Endodermal cell (in vitro differentiated cells): ENCODE measurements around the gene ZSCAN29. TPM values are rescaled to one million over a fixed set of nuclear protein-coding genes. Genes with fewer than 3 reads are reported as not detected.
A peak's percentile ranks its signal among the peaks of the same experiment; 100 is the strongest.

Source experiments
- DNase-seq: peaks from one replicate; pipeline ENCODE4 v3.0.0-alpha.2; 2017
- H3K27ac ChIP-seq: 2 replicates; pipeline ENCODE4 v1.5.1; 2013; ENCODE audit warnings: mild to moderate bottlenecking, low read depth, low read length, moderate library complexity
- H3K27me3 ChIP-seq: 2 replicates; pipeline ENCODE4 v1.6.1; 2013; ENCODE audit warnings: mild to moderate bottlenecking, low read length, moderate library complexity; ENCODE audit not compliant: insufficient read depth, control insufficient read depth, poor library complexity, severe bottlenecking
- H3K36me3 ChIP-seq: 2 replicates; pipeline ENCODE4 v1.7.0; 2013; ENCODE audit warnings: mild to moderate bottlenecking, low read length, moderate library complexity; ENCODE audit not compliant: control insufficient read depth, insufficient read depth
- H3K4me1 ChIP-seq: one replicate; pipeline ENCODE4 v1.7.0; 2013; ENCODE audit warnings: low read length; ENCODE audit not compliant: control insufficient read depth, insufficient read depth
- H3K4me3 ChIP-seq: 2 replicates; pipeline ENCODE4 v1.5.1; 2013; ENCODE audit warnings: mild to moderate bottlenecking, low read length, moderate library complexity
- H3K9ac ChIP-seq: 2 replicates; pipeline ENCODE4 v1.6.1; 2013; ENCODE audit warnings: mild to moderate bottlenecking, low read length, moderate library complexity; ENCODE audit not compliant: poor library complexity, severe bottlenecking; ENCODE audit errors: extremely low read depth
- H3K9me3 ChIP-seq: 2 replicates; pipeline ENCODE4 v1.6.1; 2013; ENCODE audit warnings: mild to moderate bottlenecking, low read length, moderate library complexity; ENCODE audit not compliant: control insufficient read depth
- H3K27ac Mint-ChIP-seq: 2 replicates; pipeline ENCODE4 v1.8.0; 2020; ENCODE audit warnings: mixed read lengths
- H3K27me3 Mint-ChIP-seq: 2 replicates; pipeline ENCODE4 v1.8.0; 2021; ENCODE audit warnings: mild to moderate bottlenecking, mixed read lengths; ENCODE audit not compliant: insufficient read depth
- H3K36me3 Mint-ChIP-seq: 2 replicates; pipeline ENCODE4 v1.8.0; 2020; ENCODE audit warnings: low read depth, mixed read lengths
- H3K4me1 Mint-ChIP-seq: 2 replicates; pipeline ENCODE4 v1.8.0; 2020; ENCODE audit warnings: mixed read lengths
- H3K4me3 Mint-ChIP-seq: 2 replicates; pipeline ENCODE4 v1.8.0; 2020; ENCODE audit warnings: mild to moderate bottlenecking, moderate library complexity, mixed read lengths
- H3K9me3 Mint-ChIP-seq: 2 replicates; pipeline ENCODE4 v1.8.0; 2020; ENCODE audit warnings: mild to moderate bottlenecking, mixed read lengths
- WGBS, 2 experiments: methylation state at CpG; one replicate each; pipeline versions ENCODE4 v1.1.5 to v1.1.7; 2013; ENCODE audit warnings: missing lambda C conversion rate in 2 of 2, mixed read lengths in 1 of 2; ENCODE audit not compliant: insufficient coverage in 1 of 2, insufficient read length in 1 of 2; 5-methylcytosine and 5-hydroxymethylcytosine counted together
- total RNA-seq, 2 donors: library from RNA; stranded (reverse); fragmentation: NEBNext Ultra II Directional in 1 of 2; extraction: Animal tissue kit (Norgen Biotek cat#: 25700) in 1 of 2; gene quantifications; 2 replicates in 1 of 2; 3 replicates in 1 of 2; pipeline ENCODE4 v1.2.1, GENCODE V29; 2021
- TF ChIP-seq, protein P1 (sequence below): fragments of 200-600 bp; sonication (generic); conservative IDR thresholded peaks from 2 replicates; pipeline ENCODE4 v1.5.0; 2021; ENCODE audit warnings: antibody characterized with exemption, mild to moderate bottlenecking

ZSCAN29 gene
- total RNA-seq, 2 donors from 2014 or later: 44.3 to 45.1 TPM

DNA sequence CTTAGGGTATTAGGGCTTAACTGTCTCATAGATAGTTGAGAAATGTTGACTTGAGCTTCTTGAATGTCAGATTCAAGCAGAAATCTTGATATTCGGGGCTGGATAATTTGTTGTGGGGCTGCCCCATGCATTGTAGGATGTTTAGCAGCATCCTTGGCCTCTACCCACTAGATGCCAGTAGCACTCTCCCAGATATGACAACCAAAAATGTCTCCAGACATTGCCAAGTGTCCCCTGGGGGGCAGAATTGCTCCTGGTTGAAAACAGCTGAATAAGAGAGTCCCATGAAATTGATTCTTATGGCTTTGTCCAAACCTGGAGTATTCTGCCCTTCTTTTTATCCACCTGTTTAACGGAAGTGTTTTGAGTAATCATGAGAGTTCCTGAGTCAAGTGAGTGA, 24.5 kb downstream of the ZSCAN29 start:
- Histone ChIP-seq H3K9ac (no peak overlapping the region), H3K27me3 (no peaks in the 10 kb centered on the region), H3K36me3 (peaks cover 18% of the 10 kb centered on the region), H3K4me3 (no peak overlapping the region), H3K9me3 (no peaks in the 10 kb centered on the region), H3K4me1 (no peaks in the 10 kb centered on the region), H3K27ac (no peak overlapping the region)
- no peak for DNase-seq
- 93 to 100% methylated on average over 1 to 2 of the region's 2 CpGs for WGBS, 2 experiments
- H3K27me3 Mint-ChIP-seq: no peaks in the 10 kb centered on the region
- H3K4me3 Mint-ChIP-seq: no peak overlapping the region
- no peaks in the 10 kb centered on the region for H3K9me3 Mint-ChIP-seq
- peaks cover 16% of the 10 kb centered on the region for H3K36me3 Mint-ChIP-seq
- TF ChIP-seq, protein P1, sequence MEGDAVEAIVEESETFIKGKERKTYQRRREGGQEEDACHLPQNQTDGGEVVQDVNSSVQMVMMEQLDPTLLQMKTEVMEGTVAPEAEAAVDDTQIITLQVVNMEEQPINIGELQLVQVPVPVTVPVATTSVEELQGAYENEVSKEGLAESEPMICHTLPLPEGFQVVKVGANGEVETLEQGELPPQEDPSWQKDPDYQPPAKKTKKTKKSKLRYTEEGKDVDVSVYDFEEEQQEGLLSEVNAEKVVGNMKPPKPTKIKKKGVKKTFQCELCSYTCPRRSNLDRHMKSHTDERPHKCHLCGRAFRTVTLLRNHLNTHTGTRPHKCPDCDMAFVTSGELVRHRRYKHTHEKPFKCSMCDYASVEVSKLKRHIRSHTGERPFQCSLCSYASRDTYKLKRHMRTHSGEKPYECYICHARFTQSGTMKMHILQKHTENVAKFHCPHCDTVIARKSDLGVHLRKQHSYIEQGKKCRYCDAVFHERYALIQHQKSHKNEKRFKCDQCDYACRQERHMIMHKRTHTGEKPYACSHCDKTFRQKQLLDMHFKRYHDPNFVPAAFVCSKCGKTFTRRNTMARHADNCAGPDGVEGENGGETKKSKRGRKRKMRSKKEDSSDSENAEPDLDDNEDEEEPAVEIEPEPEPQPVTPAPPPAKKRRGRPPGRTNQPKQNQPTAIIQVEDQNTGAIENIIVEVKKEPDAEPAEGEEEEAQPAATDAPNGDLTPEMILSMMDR: no peak
- no peaks in the 10 kb centered on the region for H3K4me1 Mint-ChIP-seq
- no peak overlapping the region for H3K27ac Mint-ChIP-seq

DNA sequence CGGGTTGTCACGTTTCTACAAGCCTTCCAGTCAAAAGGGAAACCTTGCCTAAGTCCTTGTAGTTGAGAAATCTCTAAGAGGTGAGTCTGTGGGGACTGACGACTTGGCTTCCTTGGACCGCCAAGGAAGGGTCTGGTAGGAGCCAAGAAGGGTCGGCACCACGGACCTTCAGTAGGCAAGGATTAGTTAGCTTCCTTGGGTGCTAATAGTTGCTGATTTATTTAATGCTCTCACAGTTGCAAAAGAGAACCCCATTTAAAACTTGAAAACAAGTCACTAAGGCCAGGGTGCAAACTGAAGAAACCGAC, 40.1 kb downstream of the ZSCAN29 start:
- H3K27me3 Mint-ChIP-seq: peaks cover under 1% of the 10 kb centered on the region
- peak overlapping the region; percentile 73 for H3K9ac ChIP-seq
- TF ChIP-seq, protein P1: no peak
- H3K27ac Mint-ChIP-seq: peak overlapping the region; percentile 98
- H3K36me3 ChIP-seq: peaks cover 17% of the 10 kb centered on the region
- peak overlapping the region; percentile 92 for H3K4me3 ChIP-seq
- H3K27ac ChIP-seq: peak overlapping the region; percentile 34
- WGBS, 2 experiments: 5 to 33% methylated on average over 1 to 7 of the region's 7 CpGs
- H3K9me3 Mint-ChIP-seq: no peaks in the 10 kb centered on the region
- no peak for DNase-seq
- peaks cover 8% of the 10 kb centered on the region for H3K4me1 ChIP-seq
- H3K27me3 ChIP-seq: no peaks in the 10 kb centered on the region
- peaks cover 16% of the 10 kb centered on the region for H3K36me3 Mint-ChIP-seq
- H3K4me1 Mint-ChIP-seq: peaks cover 24% of the 10 kb centered on the region
- peak overlapping the region; percentile 91 for H3K4me3 Mint-ChIP-seq
- H3K9me3 ChIP-seq: no peaks in the 10 kb centered on the region

DNA sequence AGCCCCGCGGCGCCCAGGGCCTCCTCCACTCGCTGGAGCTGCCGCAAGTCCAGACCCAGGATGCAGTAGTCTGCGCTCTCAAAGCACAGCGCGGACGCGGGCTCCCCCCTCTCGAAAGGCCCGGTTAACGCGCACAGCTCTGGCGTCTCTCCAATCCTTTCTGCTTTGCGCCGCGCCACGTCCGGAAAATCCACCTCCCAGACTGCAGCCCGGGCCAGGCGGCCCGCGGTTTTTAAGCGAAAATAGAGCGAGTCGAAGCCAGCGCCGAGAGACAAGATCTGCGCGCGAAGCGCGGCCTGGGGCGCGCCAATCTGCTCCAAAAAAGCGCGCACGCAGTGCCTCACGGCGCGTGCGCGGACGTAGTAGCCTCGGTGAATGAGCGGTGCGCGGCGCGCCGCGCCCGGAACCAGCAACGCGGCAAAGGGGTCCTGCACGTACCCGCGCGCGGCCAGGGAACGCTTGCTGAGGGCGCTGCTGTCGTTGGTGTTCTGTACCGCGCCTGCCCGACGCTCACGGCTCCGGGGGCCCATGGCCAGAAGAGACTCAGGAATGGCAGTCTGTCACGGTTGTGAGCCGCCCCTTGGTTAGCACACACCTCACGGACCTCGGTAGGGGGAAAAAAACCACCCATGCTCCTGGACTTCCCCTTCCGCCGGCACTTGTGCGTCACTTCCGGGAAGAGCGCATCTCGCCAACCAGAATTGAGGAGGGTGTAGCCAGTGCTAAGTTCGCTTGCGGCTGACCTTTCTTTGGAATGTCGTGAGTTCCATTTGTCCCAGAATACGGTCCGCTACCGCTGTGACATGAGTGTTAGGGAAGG, 40.7 kb downstream of the ZSCAN29 start, which contains the start of gene LCMT2:
Gene LCMT2, minus strand, starts transcription at position 614 of the 820 bp plus-strand sequence. Its CDS starts 84 bp downstream, at position 530.
- H3K9me3 ChIP-seq: no peaks in the 10 kb centered on the region
- H3K36me3 ChIP-seq: peaks cover 17% of the 10 kb centered on the region
- Mint-ChIP-seq H3K27me3 (peaks cover 6% of the 10 kb centered on the region), H3K9me3 (no peaks in the 10 kb centered on the region), H3K4me3 (peak within 1 kb of the TSS; percentile 91), H3K27ac (peak within 1 kb of the TSS; percentile 98), H3K4me1 (peaks cover 24% of the 10 kb centered on the region), H3K36me3 (peaks cover 13% of the 10 kb centered on the region)
- H3K4me1 ChIP-seq: peaks cover 8% of the 10 kb centered on the region
- H3K9ac ChIP-seq: peak within 1 kb of the TSS; percentile 73
- DNase-seq: peak; percentile 96
- H3K27me3 ChIP-seq: peaks cover 4% of the 10 kb centered on the region
- H3K27ac ChIP-seq: peak within 1 kb of the TSS; percentile 90
- peak within 1 kb of the TSS; percentile 92 for H3K4me3 ChIP-seq
- WGBS, 2 experiments: 0% methylated on average over 48 to 86 of the region's 86 CpGs
- TF ChIP-seq, protein P1: no peak
